HepG2 (cell line): ENCODE results near the gene SERINC4. TPM values are rescaled to one million over a fixed set of nuclear protein-coding genes. Genes with fewer than 3 reads are reported as not detected.

Experiments
- SP4 ChIP-seq: sonication (generic); formaldehyde crosslinking; IDR thresholded peaks from 2 replicates; pipeline ENCODE4 v1.8.1; 2023; ENCODE audit warnings: mild to moderate bottlenecking, missing genetic modification reagents
- ZNF160 ChIP-seq: sonication (generic); formaldehyde crosslinking; IDR thresholded peaks from 2 replicates; pipeline ENCODE4 v1.8.0; 2022; ENCODE audit warnings: mild to moderate bottlenecking, inconsistent platforms, missing genetic modification reagents
- ZNF501 ChIP-seq: sonication (generic); formaldehyde crosslinking; IDR thresholded peaks from 2 replicates; pipeline ENCODE4 v1.5.1; 2020; ENCODE audit warnings: mild to moderate bottlenecking, moderate library complexity, missing genetic modification reagents
- ZNF687 ChIP-seq: sonication (generic); formaldehyde crosslinking; IDR thresholded peaks from 2 replicates; pipeline ENCODE4 v1.5.1; 2020; ENCODE audit warnings: mild to moderate bottlenecking, missing genetic modification reagents, moderate library complexity
- polyA plus RNA-seq, 8 experiments: library from polyadenylated mRNA; depleted of rRNA in 3 of 8; stranded (reverse) in 7 of 8; unstranded in 1 of 8; fragments of >200 nt; fragmentation: Illumina TruSeq in 4 of 8; extraction: Trizol in 4 of 8; gene quantifications; 2 replicates each; pipeline versions ENCODE4 v1.2.1 to v1.2.3, GENCODE V29; 2011 to 2016; ENCODE audit warnings: low read depth in 4 of 8, missing spikeins in 1 of 8, mixed read lengths in 1 of 8; ENCODE audit not compliant: insufficient read depth in 1 of 8
- total RNA-seq, 5 experiments: library from RNA; depleted of rRNA; stranded (reverse); fragments of >200 nt; fragmentation: Illumina TruSeq; extraction: Trizol; gene quantifications; 2 replicates each; pipeline ENCODE4 v1.2.3, GENCODE V29; 2016; ENCODE audit warnings: low read depth in 1 of 5
- TF ChIP-seq, protein P1 (sequence below): sonication (generic); formaldehyde crosslinking; IDR thresholded peaks from 2 replicates; pipeline ENCODE4 v1.4.0; 2020; ENCODE audit warnings: missing genetic modification reagents, borderline replicate concordance

The SERINC4 gene
- total and polyA plus RNA-seq, 2 of the 13 experiments (the other 11 are each of a cell fraction or from before 2014, with no cell fraction given), result not detected

- TF ChIP-seq, protein P1, sequence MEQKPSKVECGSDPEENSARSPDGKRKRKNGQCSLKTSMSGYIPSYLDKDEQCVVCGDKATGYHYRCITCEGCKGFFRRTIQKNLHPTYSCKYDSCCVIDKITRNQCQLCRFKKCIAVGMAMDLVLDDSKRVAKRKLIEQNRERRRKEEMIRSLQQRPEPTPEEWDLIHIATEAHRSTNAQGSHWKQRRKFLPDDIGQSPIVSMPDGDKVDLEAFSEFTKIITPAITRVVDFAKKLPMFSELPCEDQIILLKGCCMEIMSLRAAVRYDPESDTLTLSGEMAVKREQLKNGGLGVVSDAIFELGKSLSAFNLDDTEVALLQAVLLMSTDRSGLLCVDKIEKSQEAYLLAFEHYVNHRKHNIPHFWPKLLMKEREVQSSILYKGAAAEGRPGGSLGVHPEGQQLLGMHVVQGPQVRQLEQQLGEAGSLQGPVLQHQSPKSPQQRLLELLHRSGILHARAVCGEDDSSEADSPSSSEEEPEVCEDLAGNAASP (CRISPR knock-in tag), result no peak
- no peak for TF ChIP-seq SP4 (CRISPR knock-in tag)
- TF ChIP-seq ZNF501 (CRISPR knock-in tag), result peak; percentile 62; the same call in 1 of the 2 replicates
- no peak for TF ChIP-seq ZNF687 (CRISPR knock-in tag)
- TF ChIP-seq ZNF160 (CRISPR knock-in tag), result no peak
Observed at GRCh38 chr15:43792761-43793476, 7.1 kb downstream of the SERINC4 start (continued).
